ENCODE measurements around the gene DENND1C.
A peak's percentile ranks its signal among the peaks of the same experiment; 100 is the strongest.
"Not testable (repeated sequence)": the region's sequence is repeated elsewhere in the genome, so short reads cannot be mapped to it uniquely, and the experiment has no call there.

Gene DENND1C

DNA sequence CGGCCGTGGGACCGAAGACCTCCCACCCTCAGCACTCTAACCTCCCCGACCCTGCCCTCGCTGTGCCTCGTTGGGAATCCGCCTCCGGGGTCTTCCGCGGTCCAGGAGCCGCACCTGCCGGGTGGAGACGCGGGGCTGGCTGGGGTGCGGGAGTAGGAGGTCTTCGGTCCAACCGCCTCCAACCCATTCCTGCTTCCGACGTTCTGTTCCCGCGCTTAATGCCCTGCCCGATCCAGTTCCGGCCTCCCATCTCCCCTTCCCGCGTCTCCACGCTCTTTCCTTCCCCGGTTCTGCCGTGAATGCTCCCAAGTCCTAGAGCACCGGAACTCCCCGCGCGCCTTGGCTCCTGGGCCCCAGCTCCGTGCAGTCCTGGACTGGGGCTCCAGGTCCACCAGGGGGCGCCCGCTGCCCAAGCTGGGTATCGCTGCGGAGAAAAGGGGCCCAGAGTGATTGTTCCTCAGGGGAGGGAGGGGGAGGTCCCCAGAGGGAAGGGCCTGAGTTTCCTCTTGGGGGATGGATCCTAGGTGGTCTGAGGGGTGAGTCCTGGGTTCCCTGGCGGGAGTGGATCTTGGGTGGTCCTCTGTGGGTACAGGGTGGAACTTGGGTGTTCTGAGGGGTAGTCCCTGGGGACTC, 35.2 kb upstream of the DENND1C start:
- peak; percentile 84 to 87 for DNase-seq (ENCODE audit: low read depth in 2 of 2)
- TF ChIP-seq, protein P1, sequence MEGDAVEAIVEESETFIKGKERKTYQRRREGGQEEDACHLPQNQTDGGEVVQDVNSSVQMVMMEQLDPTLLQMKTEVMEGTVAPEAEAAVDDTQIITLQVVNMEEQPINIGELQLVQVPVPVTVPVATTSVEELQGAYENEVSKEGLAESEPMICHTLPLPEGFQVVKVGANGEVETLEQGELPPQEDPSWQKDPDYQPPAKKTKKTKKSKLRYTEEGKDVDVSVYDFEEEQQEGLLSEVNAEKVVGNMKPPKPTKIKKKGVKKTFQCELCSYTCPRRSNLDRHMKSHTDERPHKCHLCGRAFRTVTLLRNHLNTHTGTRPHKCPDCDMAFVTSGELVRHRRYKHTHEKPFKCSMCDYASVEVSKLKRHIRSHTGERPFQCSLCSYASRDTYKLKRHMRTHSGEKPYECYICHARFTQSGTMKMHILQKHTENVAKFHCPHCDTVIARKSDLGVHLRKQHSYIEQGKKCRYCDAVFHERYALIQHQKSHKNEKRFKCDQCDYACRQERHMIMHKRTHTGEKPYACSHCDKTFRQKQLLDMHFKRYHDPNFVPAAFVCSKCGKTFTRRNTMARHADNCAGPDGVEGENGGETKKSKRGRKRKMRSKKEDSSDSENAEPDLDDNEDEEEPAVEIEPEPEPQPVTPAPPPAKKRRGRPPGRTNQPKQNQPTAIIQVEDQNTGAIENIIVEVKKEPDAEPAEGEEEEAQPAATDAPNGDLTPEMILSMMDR (IDR thresholded peaks at IDR 0.05; ENCODE audit: low read depth, low read length), result peak; percentile 97
- peak overlapping the region; percentile 58 to 65 for H3K4me3 ChIP-seq (replicated peaks in 1 of 2; ENCODE audit: low read depth in 2 of 2, low read length in 2 of 2)

DNA sequence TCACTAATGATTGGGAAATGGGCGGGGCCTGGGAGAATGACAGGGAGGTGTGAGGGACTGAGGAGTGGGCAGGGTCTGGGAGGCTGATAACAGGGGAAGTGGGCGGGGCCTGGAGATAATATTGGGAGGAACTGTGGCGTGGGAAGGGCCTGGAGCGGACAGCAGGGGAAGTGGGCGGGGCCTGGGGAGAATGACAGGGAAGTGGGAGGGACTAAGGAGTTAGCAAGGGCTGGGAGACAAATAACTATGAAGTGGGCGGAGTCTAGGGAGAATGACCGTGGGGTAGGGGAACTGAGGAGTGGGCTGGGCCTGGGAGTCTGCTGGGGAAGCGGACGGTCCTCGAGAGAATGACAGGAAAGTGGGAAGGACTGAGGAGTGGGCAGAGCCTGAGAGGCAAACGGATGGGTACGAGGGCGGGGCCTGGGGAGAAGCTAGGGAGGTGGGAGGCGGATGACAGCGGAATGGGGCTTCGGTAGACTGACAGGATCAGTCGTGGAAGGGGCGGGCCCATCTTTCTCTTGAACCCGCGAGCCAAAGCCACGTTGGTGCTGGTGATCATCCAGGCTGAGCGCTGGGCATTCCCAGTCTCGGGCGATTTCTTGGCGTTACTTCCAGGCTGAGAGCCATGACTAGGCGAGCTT, 34.6 kb upstream of the DENND1C start:
- TF ChIP-seq, protein P1 (IDR thresholded peaks at IDR 0.05; ENCODE audit: low read depth, low read length), result no peak
- peak overlapping the region; percentile 58 to 65 for H3K4me3 ChIP-seq (replicated peaks in 1 of 2; ENCODE audit: low read depth in 2 of 2, low read length in 2 of 2)
- peak; percentile 90 to 96 for DNase-seq (ENCODE audit: low read depth in 2 of 2)

DNA sequence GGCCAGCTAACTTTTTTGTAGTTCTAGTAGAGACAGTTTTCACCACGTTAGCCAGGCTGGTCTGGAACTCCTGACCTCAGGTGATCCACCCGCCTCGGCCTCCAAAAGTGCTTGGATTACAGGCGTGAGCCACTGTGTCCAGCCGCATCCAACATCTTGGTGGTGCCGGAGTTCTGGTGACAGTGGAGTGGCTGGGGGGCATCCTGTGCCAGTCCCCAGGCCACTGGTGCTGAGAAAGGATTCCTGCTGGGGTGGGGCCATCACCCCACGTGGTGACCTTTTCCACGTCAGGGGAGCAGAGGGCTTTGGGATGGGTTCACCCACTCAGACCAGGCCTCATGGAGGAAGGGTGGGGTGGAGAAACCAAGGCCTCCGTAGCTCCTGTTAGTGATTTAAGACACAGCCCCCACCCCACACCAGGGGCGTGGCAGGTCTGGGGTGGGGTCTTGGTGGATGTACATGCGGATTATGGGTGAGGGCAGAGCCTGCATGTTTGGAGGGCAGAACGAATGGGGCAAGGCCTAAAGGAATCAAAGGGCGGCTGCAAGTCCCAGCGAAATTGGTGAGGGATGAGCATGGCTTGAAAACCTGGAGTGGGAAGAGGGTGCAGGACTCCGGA, 33.4 kb upstream of the DENND1C start:
- TF ChIP-seq, protein P1 (IDR thresholded peaks at IDR 0.05; ENCODE audit: low read depth, low read length), result no peak
- no peak overlapping the region for H3K4me3 ChIP-seq (replicated peaks in 1 of 2; ENCODE audit: low read depth in 2 of 2, low read length in 2 of 2)
- no peak for DNase-seq (ENCODE audit: low read depth in 2 of 2)

DNA sequence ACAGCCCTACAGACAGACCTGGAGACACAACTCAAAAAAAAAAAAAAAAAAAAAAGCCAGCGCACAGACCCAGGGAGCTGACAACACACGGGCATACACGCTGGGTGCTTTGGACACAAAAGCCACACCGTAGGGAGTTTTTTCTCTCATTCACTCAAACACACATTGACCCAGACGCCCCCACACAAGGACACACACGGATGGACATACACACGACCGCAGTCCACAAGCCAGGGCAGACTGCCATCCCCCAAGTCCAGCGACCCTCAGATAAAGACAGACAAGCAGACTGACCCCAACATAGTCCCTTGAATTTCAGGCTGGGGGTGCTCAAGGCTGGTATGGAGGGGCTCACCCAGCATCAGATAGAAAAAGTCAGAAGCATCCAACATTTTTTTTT, 32.5 kb upstream of the DENND1C start:
- H3K4me3 ChIP-seq (replicated peaks in 1 of 2; ENCODE audit: low read depth in 2 of 2, low read length in 2 of 2), result no peak overlapping the region
- no peak for DNase-seq (ENCODE audit: low read depth in 2 of 2)
- TF ChIP-seq, protein P1 (IDR thresholded peaks at IDR 0.05; ENCODE audit: low read depth, low read length), result no peak

DNA sequence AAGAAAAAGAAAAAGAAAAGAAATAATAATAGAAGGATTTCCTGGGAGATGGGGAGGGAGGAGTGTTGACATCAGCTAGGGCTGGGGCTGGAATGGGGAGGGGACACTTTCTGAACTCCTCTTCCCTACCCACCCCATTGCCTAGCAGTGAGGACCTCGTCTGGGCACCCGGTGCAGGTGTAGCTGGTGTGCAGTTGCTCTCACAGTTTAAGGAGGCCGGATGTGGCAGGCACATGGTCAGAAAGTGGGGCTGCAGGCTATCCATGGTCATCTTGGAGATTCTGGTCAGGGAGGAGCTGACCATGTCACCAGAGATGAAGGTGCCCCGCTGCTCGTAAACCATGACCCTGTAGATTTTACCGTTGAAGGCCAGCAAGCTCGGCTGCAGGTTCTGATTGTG, 29.0 kb upstream of the DENND1C start:
- TF ChIP-seq, protein P1 (IDR thresholded peaks at IDR 0.05; ENCODE audit: low read depth, low read length), result no peak
- no peak overlapping the region for H3K4me3 ChIP-seq (replicated peaks in 1 of 2; ENCODE audit: low read depth in 2 of 2, low read length in 2 of 2)
- DNase-seq (ENCODE audit: low read depth in 2 of 2), result no peak

DNA sequence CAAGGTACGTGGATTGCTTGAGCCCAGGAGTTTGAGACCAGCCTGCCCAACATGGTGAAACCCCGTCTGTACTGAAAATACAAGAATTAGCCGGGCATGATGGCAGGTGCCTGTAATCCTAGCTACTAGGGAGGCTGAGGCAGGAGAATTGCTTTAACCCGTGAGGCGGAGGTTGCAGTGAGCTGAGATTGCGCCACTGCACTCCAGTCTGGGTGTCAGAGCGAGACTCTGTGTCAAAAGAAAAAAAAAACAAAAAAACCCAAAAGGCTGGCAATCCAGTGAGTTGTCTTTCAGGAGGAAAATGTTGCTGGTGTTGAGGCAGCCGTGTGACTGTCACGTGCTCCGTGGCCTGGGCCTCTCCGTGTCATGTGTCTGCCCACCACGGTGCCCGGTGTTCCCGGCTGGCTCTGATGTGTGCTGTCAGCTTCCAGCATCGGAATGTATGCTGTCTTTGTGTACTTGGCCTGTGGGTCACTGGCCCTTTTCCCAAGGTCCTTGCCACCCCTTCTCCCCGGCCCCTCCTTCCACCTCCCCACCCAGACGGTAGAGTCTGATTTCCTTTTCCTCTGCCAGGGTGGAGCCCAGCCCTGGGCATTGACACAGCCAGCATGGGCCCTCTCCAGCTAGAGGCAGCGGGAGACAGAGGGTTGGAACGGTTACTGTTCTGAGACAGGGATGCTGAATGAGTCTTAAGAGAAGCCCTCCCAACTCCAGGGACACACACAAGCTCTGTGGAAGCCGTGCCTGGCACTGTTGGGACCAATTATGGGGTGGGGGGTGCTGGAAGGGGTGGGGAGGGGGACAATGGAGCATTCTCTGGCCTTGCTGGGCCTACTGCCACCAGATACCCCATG, 27.8 kb upstream of the DENND1C start:
- DNase-seq (ENCODE audit: low read depth in 2 of 2), result no peak
- H3K4me3 ChIP-seq (replicated peaks in 1 of 2; ENCODE audit: low read depth in 2 of 2, low read length in 2 of 2), result no peak overlapping the region
- TF ChIP-seq, protein P1 (IDR thresholded peaks at IDR 0.05; ENCODE audit: low read depth, low read length), result no peak

DNA sequence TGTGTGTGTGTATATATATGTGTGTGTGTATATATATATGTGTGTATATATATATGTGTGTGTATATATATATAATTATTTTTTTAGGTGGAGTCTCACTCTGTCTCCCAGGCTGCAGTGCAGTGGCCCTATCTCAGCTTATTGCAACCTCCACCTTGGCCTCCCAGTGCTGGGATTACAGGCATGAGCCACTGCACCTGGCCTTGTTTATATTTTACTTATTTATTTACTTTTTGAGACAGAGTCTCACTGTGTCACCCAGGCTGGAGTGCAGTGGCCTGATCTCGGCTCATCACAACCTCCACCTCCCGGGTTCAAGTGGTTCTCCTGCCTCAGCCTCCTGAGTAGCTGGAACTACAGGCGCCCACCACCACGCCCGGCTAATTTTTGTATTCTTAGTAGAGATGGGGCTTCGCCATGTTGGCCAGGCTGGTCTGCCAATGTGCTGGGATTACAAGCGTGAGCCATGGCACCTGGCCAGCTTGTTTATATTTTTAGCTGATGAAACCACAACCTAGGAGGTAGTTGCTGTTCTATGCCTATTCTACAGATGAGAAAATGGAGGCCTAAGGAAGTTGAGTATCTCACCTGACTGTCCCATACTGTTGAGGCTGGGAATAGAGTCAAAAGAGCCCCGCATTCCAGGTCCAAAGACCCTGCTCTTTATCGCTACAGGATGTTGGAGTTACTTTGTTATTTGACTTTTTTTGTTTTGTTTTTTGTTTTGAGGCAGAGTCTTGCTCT, 26.6 kb upstream of the DENND1C start:
- H3K4me3 ChIP-seq (replicated peaks in 1 of 2; ENCODE audit: low read depth in 2 of 2, low read length in 2 of 2); DNase-seq (ENCODE audit: low read depth in 2 of 2): not testable (repeated sequence)

Measured in cardiac fibroblast (primary cell).